Measurements from ENCODE around the gene PKD1L1.

DNA sequence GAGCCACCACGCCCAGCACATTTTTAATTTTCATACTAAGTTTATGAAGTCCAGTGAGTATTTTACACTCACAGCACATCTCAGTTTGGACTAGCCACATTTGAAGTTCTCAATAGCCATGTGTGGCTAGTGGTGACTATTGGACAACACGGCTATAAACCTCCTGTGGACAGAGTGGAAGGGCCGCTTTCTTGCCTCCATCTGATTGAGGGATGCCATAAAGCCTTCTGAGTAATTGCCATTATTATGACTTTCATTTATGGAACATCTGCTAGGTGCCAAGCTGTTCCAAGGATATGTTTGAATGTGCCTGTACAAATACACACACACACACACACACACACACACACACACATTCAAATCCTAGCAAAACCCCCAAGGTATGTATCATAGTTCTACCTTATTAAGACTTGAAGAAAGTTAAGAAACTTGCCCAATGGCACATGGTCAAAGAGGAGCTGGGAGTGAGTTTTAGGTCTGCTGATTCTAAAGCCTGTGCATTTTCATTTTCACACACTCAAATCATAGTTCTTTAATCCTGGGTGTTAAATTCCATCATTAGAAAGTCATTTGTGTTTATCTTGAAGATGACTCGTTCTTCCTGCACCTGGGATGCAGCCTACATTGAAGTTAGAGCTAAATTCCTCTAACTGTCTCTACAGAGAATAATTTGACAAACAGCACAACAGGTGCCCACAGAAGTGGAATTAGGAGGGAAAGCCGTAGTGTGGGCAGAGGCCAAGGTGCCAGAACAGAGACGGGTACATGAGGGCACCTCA lies 143.3 kb downstream of the PKD1L1 start:
- TF ChIP-seq POLR2AphosphoS5 (IDR thresholded peaks at IDR 0.05; ENCODE audit: borderline replicate concordance, low read depth, low read length) (no peak), EZH2 (IDR thresholded peaks at IDR 0.05) (no peak), FOXP2 (optimal IDR thresholded peaks at IDR 0.05; ENCODE audit: control extremely low read depth, extremely low read length, insufficient read depth) (no peak)
